ENCODE data around the gene SNAP47.

SNAP47 gene

GRCh38 chr1:227749916-227750710 is 14.9 kb downstream of the SNAP47 start:
- Histone ChIP-seq H3F3A (ENCODE audit: insufficient read depth) (no peaks in the 10 kb centered on the region), H3K79me2 (ENCODE audit: insufficient read depth, low read length) (peaks cover 9% of the 10 kb centered on the region), H3K9me2 (replicated peaks; ENCODE audit: insufficient read depth, low read length) (no peaks in the 10 kb centered on the region), H3K36me3 (ENCODE audit: low read length) (no peaks in the 10 kb centered on the region), H3K9ac (ENCODE audit: low read length) (no peak overlapping the region), H3K4me3 (ENCODE audit: insufficient read depth, low read length, poor library complexity, severe bottlenecking) (no peak overlapping the region), H3K9me3 (ENCODE audit: insufficient read depth, low read length) (no peaks in the 10 kb centered on the region), H4K20me1 (ENCODE audit: low read depth, low read length) (no peaks in the 10 kb centered on the region), H3K4me2 (ENCODE audit: low read depth, low read length, poor library complexity, severe bottlenecking) (no peak overlapping the region), H3K27ac (ENCODE audit: low read depth, low read length) (no peak overlapping the region), H3K27me3 (ENCODE audit: low read length) (no peaks in the 10 kb centered on the region), H2AFZ (ENCODE audit: low read depth, low read length, severe bottlenecking) (no peak overlapping the region)
- TF ChIP-seq EZH2phosphoT487 (conservative IDR thresholded peaks at IDR 0.05; ENCODE audit: low read length): no peak

GRCh38 chr1:227753999-227754711 is 18.9 kb downstream of the SNAP47 start:
- Histone ChIP-seq H3K79me2 (ENCODE audit: insufficient read depth, low read length) (peaks cover 13% of the 10 kb centered on the region; the same call in 1 of the 2 replicates), H3K36me3 (ENCODE audit: low read length) (no peaks in the 10 kb centered on the region), H3K4me2 (ENCODE audit: low read depth, low read length, poor library complexity, severe bottlenecking) (no peak overlapping the region), H2AFZ (ENCODE audit: low read depth, low read length, severe bottlenecking) (no peak overlapping the region), H3F3A (ENCODE audit: insufficient read depth) (no peaks in the 10 kb centered on the region), H3K9ac (ENCODE audit: low read length) (no peak overlapping the region), H3K9me3 (ENCODE audit: insufficient read depth, low read length) (no peaks in the 10 kb centered on the region), H4K20me1 (ENCODE audit: low read depth, low read length) (no peaks in the 10 kb centered on the region), H3K27me3 (ENCODE audit: low read length) (no peaks in the 10 kb centered on the region), H3K9me2 (replicated peaks; ENCODE audit: insufficient read depth, low read length) (no peaks in the 10 kb centered on the region), H3K4me3 (ENCODE audit: insufficient read depth, low read length, poor library complexity, severe bottlenecking) (no peak overlapping the region), H3K27ac (ENCODE audit: low read depth, low read length) (no peak overlapping the region)
- TF ChIP-seq CTCF (IDR thresholded peaks at IDR 0.05; ENCODE audit: insufficient read depth, low read length, poor library complexity, severe bottlenecking) (no peak), EZH2phosphoT487 (conservative IDR thresholded peaks at IDR 0.05; ENCODE audit: low read length) (no peak)

- no peak for TF ChIP-seq EZH2phosphoT487 (conservative IDR thresholded peaks at IDR 0.05; ENCODE audit: low read length)
- no peak for TF ChIP-seq CTCF (IDR thresholded peaks at IDR 0.05; ENCODE audit: insufficient read depth, low read length, poor library complexity, severe bottlenecking)
- Histone ChIP-seq H3K27me3 (ENCODE audit: low read length) (no peaks in the 10 kb centered on the region), H2AFZ (ENCODE audit: low read depth, low read length, severe bottlenecking) (no peak overlapping the region), H3K9me3 (ENCODE audit: insufficient read depth, low read length) (no peaks in the 10 kb centered on the region), H3K27ac (ENCODE audit: low read depth, low read length) (no peak overlapping the region), H3K36me3 (ENCODE audit: low read length) (no peaks in the 10 kb centered on the region), H3K79me2 (ENCODE audit: insufficient read depth, low read length) (peaks cover 13% of the 10 kb centered on the region; the same call in 1 of the 2 replicates), H3K9me2 (replicated peaks; ENCODE audit: insufficient read depth, low read length) (no peaks in the 10 kb centered on the region), H3K4me3 (ENCODE audit: insufficient read depth, low read length, poor library complexity, severe bottlenecking) (no peak overlapping the region), H3F3A (ENCODE audit: insufficient read depth) (no peaks in the 10 kb centered on the region), H3K9ac (ENCODE audit: low read length) (no peak overlapping the region), H3K4me2 (ENCODE audit: low read depth, low read length, poor library complexity, severe bottlenecking) (no peak overlapping the region), H4K20me1 (ENCODE audit: low read depth, low read length) (no peaks in the 10 kb centered on the region)
Measured at GRCh38 chr1:227754958-227755357, 19.7 kb downstream of the SNAP47 start.
